Natural killer cell (primary cell): ENCODE measurements around the gene PITX3. TPM values are rescaled to one million over a fixed set of nuclear protein-coding genes. Genes with fewer than 3 reads are reported as not detected.
A peak's percentile ranks its signal among the peaks of the same experiment; 100 is the strongest.

ENCODE experiments used
- ATAC-seq, 3 donors: fragments of 150-1000 bp in 2 of 3; fragments of 200-7000 bp in 1 of 3; cut with Tn5 transposase; 1 replicate in 1 of 3; 2 replicates in 2 of 3; pipeline ENCODE4 v1.10.0; 2021; ENCODE audit warnings: mild to moderate bottlenecking in 2 of 3, moderate library complexity in 2 of 3
- DNase-seq, 2 donors: peaks; one replicate each; pipeline versions ENCODE4 v3.0.0 to v3.0.0-alpha.2; 2013 to 2021; ENCODE audit warnings: mixed read lengths in 1 of 2
- H3K27ac ChIP-seq: one replicate; pipeline ENCODE4 v1.5.1; 2013; ENCODE audit warnings: mild to moderate bottlenecking, low read length
- H3K27me3 ChIP-seq: one replicate; pipeline ENCODE4 v1.6.1; 2013; ENCODE audit warnings: low read length; ENCODE audit not compliant: control insufficient read depth, insufficient read depth
- H3K36me3 ChIP-seq: one replicate; pipeline ENCODE4 v1.6.1; 2013; ENCODE audit warnings: low read length; ENCODE audit not compliant: control insufficient read depth, insufficient read depth
- H3K4me1 ChIP-seq: one replicate; pipeline ENCODE4 v1.6.1; 2013; ENCODE audit warnings: low read length; ENCODE audit not compliant: control insufficient read depth, insufficient read depth
- H3K4me3 ChIP-seq: one replicate; pipeline ENCODE4 v1.5.1; 2013; ENCODE audit warnings: low read length
- H3K9me3 ChIP-seq: one replicate; pipeline ENCODE4 v1.6.1; 2013; ENCODE audit warnings: low read length; ENCODE audit not compliant: control insufficient read depth, insufficient read depth
- H3K27ac Mint-ChIP-seq, 2 donors: one replicate each; pipeline ENCODE4 v1.8.0; 2022; ENCODE audit warnings: mild to moderate bottlenecking in 2 of 2, mixed read lengths in 2 of 2, moderate library complexity in 1 of 2
- H3K27me3 Mint-ChIP-seq, 2 donors: one replicate each; pipeline ENCODE4 v1.8.0; 2022; ENCODE audit warnings: low read depth in 2 of 2, mixed read lengths in 2 of 2
- H3K36me3 Mint-ChIP-seq: one replicate; pipeline ENCODE4 v1.8.0; 2022; ENCODE audit warnings: mixed read lengths
- H3K4me1 Mint-ChIP-seq, 2 donors: one replicate each; pipeline ENCODE4 v1.8.0; 2022; ENCODE audit warnings: mixed read lengths in 2 of 2
- H3K4me3 Mint-ChIP-seq: one replicate; pipeline ENCODE4 v1.8.0; 2022; ENCODE audit warnings: mild to moderate bottlenecking, moderate library complexity, mixed read lengths
- H3K9me3 Mint-ChIP-seq, 2 donors: one replicate each; pipeline ENCODE4 v1.8.0; 2022; ENCODE audit warnings: mixed read lengths in 2 of 2
- CTCF ChIP-seq: fragments of 200-600 bp; IDR thresholded peaks from one replicate; pipeline ENCODE4 v1.8.0; 2022; ENCODE audit warnings: antibody characterized with exemption
- WGBS: methylation state at CpG from one replicate; pipeline ENCODE4 v1.1.7; 2013; ENCODE audit warnings: missing lambda C conversion rate; ENCODE audit not compliant: insufficient coverage; 5-methylcytosine and 5-hydroxymethylcytosine counted together
- intact Hi-C: fragments of 100-400 bp; cut with micrococcal nuclease; formaldehyde crosslinking; loops from one replicate; pipeline ENCODE4 v1.14.2; 2022
- total RNA-seq, 4 donors: library from RNA; stranded (reverse); fragments of 120-200 nt in 1 of 4; gene quantifications; one replicate each; pipeline versions ENCODE4 v1.2.3 to v1.2.4, GENCODE V29; 2013 to 2022

Gene PITX3
- total RNA-seq, 3 donors from 2014 or later (not counting 1 experiment from before 2014, with no cell fraction given): not detected

- WGBS: 75% methylated on average over 3 of the region's 3 CpGs
Observed at GRCh38 chr10:102269017-102269416, 27.7 kb upstream of the PITX3 start.

GRCh38 chr10:102268375-102268888 is 27.1 kb upstream of the PITX3 start:
- H3K27ac Mint-ChIP-seq: peak overlapping the region; percentile 37 to 78
- peak in 2 of 3 donors; percentile 46 to 73 for ATAC-seq
- intact Hi-C loops: no loop called here

More at GRCh38 chr10:102269017-102269416, 27.7 kb upstream of the PITX3 start:
- H3K27me3 ChIP-seq: no peaks in the 10 kb centered on the region
- no peak overlapping the region for H3K27ac ChIP-seq
- ATAC-seq: peak in 1 of 3 donors; percentile 26
- Mint-ChIP-seq H3K4me1 (peaks cover 55 to 56% of the 10 kb centered on the region in 2 donors), H3K27me3 (no peaks in the 10 kb centered on the region), H3K4me3 (no peak overlapping the region), H3K9me3 (no peaks in the 10 kb centered on the region), H3K27ac (peak overlapping the region; percentile 37 to 78), H3K36me3 (no peaks in the 10 kb centered on the region)
- no peak for DNase-seq
- H3K4me1 ChIP-seq: peaks cover 6% of the 10 kb centered on the region
- H3K36me3 ChIP-seq: no peaks in the 10 kb centered on the region
- intact Hi-C loops: no loop called here
- no peak for TF ChIP-seq CTCF
- H3K4me3 ChIP-seq: no peak overlapping the region
- H3K9me3 ChIP-seq: no peaks in the 10 kb centered on the region

GRCh38 chr10:102267748-102268147 is 26.4 kb upstream of the PITX3 start:
- H3K27me3 Mint-ChIP-seq: no peaks in the 10 kb centered on the region
- Histone ChIP-seq H3K4me3 (no peak overlapping the region), H3K27ac (no peak overlapping the region), H3K4me1 (peaks cover 6% of the 10 kb centered on the region), H3K36me3 (peaks cover 3% of the 10 kb centered on the region), H3K9me3 (no peaks in the 10 kb centered on the region), H3K27me3 (no peaks in the 10 kb centered on the region)
- peaks cover 55 to 59% of the 10 kb centered on the region in 2 donors for H3K4me1 Mint-ChIP-seq
- ATAC-seq (no peak), DNase-seq (no peak)
- no peaks in the 10 kb centered on the region for H3K9me3 Mint-ChIP-seq
- no peak for TF ChIP-seq CTCF
- H3K4me3 Mint-ChIP-seq: no peak overlapping the region
- no peaks in the 10 kb centered on the region for H3K36me3 Mint-ChIP-seq
- H3K27ac Mint-ChIP-seq: peak overlapping the region; percentile 37 to 78
- intact Hi-C loops: no loop called here

More at GRCh38 chr10:102268375-102268888, 27.1 kb upstream of the PITX3 start:
- Mint-ChIP-seq H3K36me3 (no peaks in the 10 kb centered on the region), H3K4me1 (peaks cover 50 to 54% of the 10 kb centered on the region in 2 donors), H3K9me3 (no peaks in the 10 kb centered on the region), H3K4me3 (no peak overlapping the region), H3K27me3 (no peaks in the 10 kb centered on the region)
- H3K4me1 ChIP-seq: peaks cover 6% of the 10 kb centered on the region
- TF ChIP-seq CTCF: no peak
- DNase-seq: no peak
- H3K4me3 ChIP-seq: no peak overlapping the region
- H3K27me3 ChIP-seq: no peaks in the 10 kb centered on the region
- no peaks in the 10 kb centered on the region for H3K9me3 ChIP-seq
- H3K27ac ChIP-seq: no peak overlapping the region
- H3K36me3 ChIP-seq: no peaks in the 10 kb centered on the region

- Histone ChIP-seq H3K9me3 (no peaks in the 10 kb centered on the region), H3K27ac (no peak overlapping the region), H3K27me3 (no peaks in the 10 kb centered on the region), H3K4me3 (no peak overlapping the region), H3K4me1 (no peaks in the 10 kb centered on the region), H3K36me3 (peaks cover 14% of the 10 kb centered on the region)
- DNase-seq (no peak), ATAC-seq (no peak)
- peaks cover 58 to 62% of the 10 kb centered on the region in 2 donors for H3K4me1 Mint-ChIP-seq
- no peaks in the 10 kb centered on the region for H3K27me3 Mint-ChIP-seq
- 100% methylated on average over 3 of the region's 3 CpGs for WGBS
- no peak for TF ChIP-seq CTCF
- H3K9me3 Mint-ChIP-seq: no peaks in the 10 kb centered on the region
- H3K36me3 Mint-ChIP-seq: no peaks in the 10 kb centered on the region
- intact Hi-C loops: no loop called here
- no peak overlapping the region for H3K4me3 Mint-ChIP-seq
- H3K27ac Mint-ChIP-seq: peak overlapping the region; percentile 26 to 37
Observed at GRCh38 chr10:102266670-102267069, 25.4 kb upstream of the PITX3 start.
